Loucy (cell line): ENCODE results near the gene GNAI1.

Experiments
- EZH2phosphoT487 ChIP-seq: fragments of 200-600 bp; IDR thresholded peaks from 2 replicates; pipeline ENCODE4 v1.6.1; 2018; ENCODE audit warnings: antibody characterized with exemption, mild to moderate bottlenecking, moderate library complexity, borderline replicate concordance
- TF ChIP-seq, protein P1 (sequence below): fragments of 200-600 bp; sonication (generic); conservative IDR thresholded peaks from 2 replicates; pipeline ENCODE4 v1.5.1; 2014; ENCODE audit warnings: mild to moderate bottlenecking, antibody characterized with exemption, low read length

DNA sequence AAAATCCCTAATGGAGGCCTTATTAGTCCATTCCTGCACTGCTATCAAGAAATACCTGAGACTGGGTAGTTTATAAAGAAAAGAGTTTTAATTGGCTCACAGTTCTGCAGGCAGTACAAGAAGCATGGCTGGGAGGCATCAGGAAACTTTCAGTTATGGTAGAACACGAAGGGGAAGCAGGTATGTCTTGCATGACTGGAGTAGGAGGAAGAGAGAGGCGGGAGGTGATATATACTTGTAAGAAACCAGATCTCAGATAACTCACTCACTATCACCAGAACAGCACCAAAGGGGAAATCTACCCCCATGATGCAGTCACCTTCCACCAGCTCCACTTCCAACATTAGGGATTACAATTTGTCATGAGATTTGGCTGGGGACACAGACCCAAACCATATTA, 35.8 kb downstream of the GNAI1 start:
- TF ChIP-seq, protein P1, sequence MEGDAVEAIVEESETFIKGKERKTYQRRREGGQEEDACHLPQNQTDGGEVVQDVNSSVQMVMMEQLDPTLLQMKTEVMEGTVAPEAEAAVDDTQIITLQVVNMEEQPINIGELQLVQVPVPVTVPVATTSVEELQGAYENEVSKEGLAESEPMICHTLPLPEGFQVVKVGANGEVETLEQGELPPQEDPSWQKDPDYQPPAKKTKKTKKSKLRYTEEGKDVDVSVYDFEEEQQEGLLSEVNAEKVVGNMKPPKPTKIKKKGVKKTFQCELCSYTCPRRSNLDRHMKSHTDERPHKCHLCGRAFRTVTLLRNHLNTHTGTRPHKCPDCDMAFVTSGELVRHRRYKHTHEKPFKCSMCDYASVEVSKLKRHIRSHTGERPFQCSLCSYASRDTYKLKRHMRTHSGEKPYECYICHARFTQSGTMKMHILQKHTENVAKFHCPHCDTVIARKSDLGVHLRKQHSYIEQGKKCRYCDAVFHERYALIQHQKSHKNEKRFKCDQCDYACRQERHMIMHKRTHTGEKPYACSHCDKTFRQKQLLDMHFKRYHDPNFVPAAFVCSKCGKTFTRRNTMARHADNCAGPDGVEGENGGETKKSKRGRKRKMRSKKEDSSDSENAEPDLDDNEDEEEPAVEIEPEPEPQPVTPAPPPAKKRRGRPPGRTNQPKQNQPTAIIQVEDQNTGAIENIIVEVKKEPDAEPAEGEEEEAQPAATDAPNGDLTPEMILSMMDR = no peak
- TF ChIP-seq EZH2phosphoT487 = no peak
